Nasal cavity respiratory epithelium epithelial cell of viscerocranial mucosa (primary cell): Measurements from ENCODE around the gene ATP1B3. TPM values are rescaled to one million over a fixed set of nuclear protein-coding genes. Genes with fewer than 3 reads are reported as not detected.

Experiments
- total RNA-seq: library from RNA; depleted of rRNA; stranded (reverse); fragments of >200 nt; gene quantifications from 2 replicates; pipeline ENCODE4 v1.2.3, GENCODE V29; 2014

The ATP1B3 gene
- total RNA-seq = 101 and 164 TPM in 2 replicates

GRCh38 chr3:141876381-141876890 lies at the start of gene ATP1B3:
Gene ATP1B3 (plus strand): TSS chr3:141876643. CDS start chr3:141876802, 159 bp downstream.

Other genes with a start within 250 kb of the ATP1B3 start
- gene RNF7, start 138.3 kb upstream of the ATP1B3 start, total RNA-seq = 27.9 and 36.2 TPM in 2 replicates
- gene GRK7, start 113.2 kb upstream of the ATP1B3 start, total RNA-seq = 0.07 TPM in 1 of 2 replicates, not detected in the other